K562 (cell line): Measurements from ENCODE around the gene ACOT7. TPM values are rescaled to one million over a fixed set of nuclear protein-coding genes. Genes with fewer than 3 reads are reported as not detected.

Experiments
- BRD9 ChIP-seq: fragments of 450-650 bp; IDR thresholded peaks from 2 replicates; pipeline ENCODE4 v1.6.1; 2018; ENCODE audit warnings: low read depth; ENCODE audit not compliant: partially characterized antibody
- BRF1 ChIP-seq: IDR thresholded peaks from 3 replicates; pipeline ENCODE4 v1.6.1; 2011; ENCODE audit warnings: borderline replicate concordance, mild to moderate bottlenecking; ENCODE audit not compliant: insufficient read length; ENCODE audit errors: extremely low read depth
- EHMT2 ChIP-seq: fragments of 450-650 bp; IDR thresholded peaks from 2 replicates; pipeline ENCODE4 v1.6.1; 2018; ENCODE audit warnings: antibody characterized with exemption
- ETV5 ChIP-seq: sonication (generic); formaldehyde crosslinking; IDR thresholded peaks from 2 replicates; pipeline ENCODE4 v1.4.0; 2020; ENCODE audit warnings: low read depth, mild to moderate bottlenecking, missing genetic modification reagents
- KDM2B ChIP-seq: fragments of 250-450 bp; sonication (Bioruptor Pico); IDR thresholded peaks from 2 replicates; pipeline ENCODE4 v1.8.0; 2021; ENCODE audit warnings: mild to moderate bottlenecking, moderate library complexity
- KDM4B ChIP-seq, 2 experiments: fragments of 450-650 bp in 1 of 2; sonication (generic) in 1 of 2; IDR thresholded peaks; 2 replicates each; pipeline ENCODE4 v1.6.1; 2016 to 2017; ENCODE audit warnings: borderline replicate concordance in 2 of 2, antibody characterized with exemption in 1 of 2, low read depth in 1 of 2, mild to moderate bottlenecking in 1 of 2
- NR2C1 ChIP-seq, 2 experiments: fragments of 450-650 bp; IDR thresholded peaks; 2 replicates each; pipeline ENCODE4 v1.6.1; 2017; ENCODE audit warnings: mild to moderate bottlenecking in 2 of 2, antibody characterized with exemption in 1 of 2, inconsistent platforms in 1 of 2, missing compliant biosample characterization in 1 of 2, missing genetic modification characterization in 1 of 2
- SMARCB1 ChIP-seq: IDR thresholded peaks from 2 replicates; pipeline ENCODE4 v1.6.1; 2011; ENCODE audit warnings: improper control_type of control experiment, low read depth; ENCODE audit not compliant: insufficient read length
- ZFPM2 ChIP-seq: fragments of 250-450 bp; sonication (Bioruptor Pico); IDR thresholded peaks from 2 replicates; pipeline ENCODE4 v1.5.1; 2022; ENCODE audit warnings: mild to moderate bottlenecking
- ZNF431 ChIP-seq: sonication (generic); formaldehyde crosslinking; IDR thresholded peaks from 2 replicates; pipeline ENCODE4 v1.8.0; 2022; ENCODE audit warnings: mild to moderate bottlenecking, missing genetic modification reagents
- ZNF76 ChIP-seq: fragments of 250-450 bp; sonication (Bioruptor Pico); IDR thresholded peaks from 2 replicates; pipeline ENCODE4 v1.4.0; 2020; ENCODE audit warnings: mild to moderate bottlenecking, moderate library complexity, borderline replicate concordance
- ZNF766 ChIP-seq: fragments of 200-800 bp; sonication (Bioruptor generic); conservative IDR thresholded peaks from 2 replicates; pipeline ENCODE4 v1.6.1; 2016; ENCODE audit warnings: missing genetic modification characterization, missing compliant biosample characterization
- polyA plus RNA-seq, 8 experiments: library from polyadenylated mRNA; depleted of rRNA in 4 of 8; stranded (reverse) in 5 of 8; unstranded in 3 of 8; fragments of >200 nt; fragmentation: Nextera tagmentation in 2 of 8; fragmentation: Illumina TruSeq in 1 of 8; extraction: Ambion mirVana in 2 of 8; extraction: Trizol in 1 of 8; gene quantifications; 2 replicates each; pipeline versions ENCODE4 v1.2.1 to v1.2.3, GENCODE V29; 2011 to 2014; ENCODE audit warnings: inconsistent platforms in 1 of 8, missing spikeins in 1 of 8
- total RNA-seq, 7 experiments: library from RNA; depleted of rRNA in 6 of 7; stranded (reverse); fragments of >200 nt in 6 of 7; fragmentation: Illumina TruSeq in 2 of 7; extraction: Trizol in 2 of 7; gene quantifications; 2 replicates each; pipeline versions ENCODE4 v1.2.1 to v1.2.3, GENCODE V29; 2011 to 2021; ENCODE audit warnings: low replicate concordance in 1 of 7
- TF ChIP-seq, protein P1 (sequence below): fragments of 450-650 bp; conservative IDR thresholded peaks from 2 replicates; pipeline ENCODE4 v1.6.1; 2016; ENCODE audit warnings: missing genetic modification characterization, low read depth, mild to moderate bottlenecking, missing compliant biosample characterization, moderate library complexity
- TF ChIP-seq, protein P2 (sequence below): IDR thresholded peaks from 3 replicates; pipeline ENCODE4 v1.6.1; 2011; ENCODE audit warnings: borderline replicate concordance, mild to moderate bottlenecking; ENCODE audit not compliant: insufficient read length, insufficient read depth
- TF ChIP-seq, protein P3 (sequence below): fragments of 200-800 bp; sonication (Bioruptor generic); IDR thresholded peaks from 2 replicates; pipeline ENCODE4 v1.6.1; 2016; ENCODE audit warnings: missing genetic modification characterization, missing compliant biosample characterization
- TF ChIP-seq, protein P4 (sequence below): sonication (generic); formaldehyde crosslinking; IDR thresholded peaks from 2 replicates; pipeline ENCODE4 v1.8.1; 2023; ENCODE audit warnings: mild to moderate bottlenecking, missing genetic modification reagents

ACOT7 gene
- total and polyA plus RNA-seq, 9 of the 15 experiments (the other 6 are each of a cell fraction or from before 2014, with no cell fraction given) = 7.0 to 92.6 (median 37.2) TPM

DNA sequence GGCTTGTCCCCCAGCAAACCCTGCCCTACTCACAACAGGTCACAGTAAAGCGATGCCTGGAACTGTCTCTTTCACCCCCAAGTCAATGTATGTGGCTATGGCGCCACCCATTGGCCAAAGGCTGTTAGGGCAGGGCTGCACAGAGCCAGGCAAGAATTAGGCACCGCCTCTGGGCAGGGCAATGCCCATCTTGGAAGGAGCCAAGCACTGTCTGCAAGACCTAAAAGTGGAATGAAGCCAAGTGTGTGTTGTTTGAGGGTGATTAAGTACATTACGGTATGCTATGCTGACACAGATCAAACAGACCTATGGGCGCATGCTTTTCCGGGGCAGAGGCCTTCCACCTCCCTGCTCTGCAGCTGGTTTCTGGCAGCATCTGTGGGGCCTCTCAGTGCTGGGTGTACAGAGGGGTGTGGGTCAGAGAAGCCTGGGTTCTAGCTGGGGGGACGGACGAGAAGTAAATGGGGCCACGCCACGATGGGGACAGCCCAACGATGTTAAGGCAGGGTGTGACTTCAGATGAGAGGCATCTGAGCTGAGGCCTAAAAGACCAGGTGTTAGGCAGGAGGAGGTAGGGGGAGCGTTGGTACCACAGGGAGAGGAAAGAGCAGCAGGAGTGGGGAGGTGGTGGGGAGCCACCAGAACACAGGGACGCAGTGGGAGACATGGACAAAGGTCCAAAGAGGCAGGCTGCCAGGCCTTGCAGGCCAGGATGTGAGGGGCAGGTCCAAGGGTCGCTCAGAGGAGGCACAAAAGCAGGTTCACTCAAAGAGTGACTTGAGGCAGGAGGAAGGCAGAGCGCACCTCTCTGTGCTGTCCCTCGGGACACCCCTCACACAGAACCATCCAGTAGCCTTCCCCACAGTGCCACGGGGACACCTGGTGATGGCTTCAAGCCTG is 49.8 kb downstream of the ACOT7 start (continued):
- TF ChIP-seq ETV5 (CRISPR knock-in tag) (no peak), KDM4B (IDR thresholded peaks at IDR 0.05; ENCODE audit: borderline replicate concordance in 2 of 2, low read depth in 1 of 2) (no peak), BRF1 (no peak), SMARCB1 (no peak), NR2C1 (IDR thresholded peaks at IDR 0.05) (no peak), NR2C1 (tag; IDR thresholded peaks at IDR 0.05) (no peak), ZNF76 (CRISPR knock-in tag) (no peak), ZNF431 (CRISPR knock-in tag) (no peak), BRD9 (no peak), ZNF766 (no peak), ZFPM2 (no peak), EHMT2 (no peak), KDM2B (no peak)
- TF ChIP-seq, protein P1, sequence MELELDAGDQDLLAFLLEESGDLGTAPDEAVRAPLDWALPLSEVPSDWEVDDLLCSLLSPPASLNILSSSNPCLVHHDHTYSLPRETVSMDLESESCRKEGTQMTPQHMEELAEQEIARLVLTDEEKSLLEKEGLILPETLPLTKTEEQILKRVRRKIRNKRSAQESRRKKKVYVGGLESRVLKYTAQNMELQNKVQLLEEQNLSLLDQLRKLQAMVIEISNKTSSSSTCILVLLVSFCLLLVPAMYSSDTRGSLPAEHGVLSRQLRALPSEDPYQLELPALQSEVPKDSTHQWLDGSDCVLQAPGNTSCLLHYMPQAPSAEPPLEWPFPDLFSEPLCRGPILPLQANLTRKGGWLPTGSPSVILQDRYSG = no peak
- TF ChIP-seq, protein P2, sequence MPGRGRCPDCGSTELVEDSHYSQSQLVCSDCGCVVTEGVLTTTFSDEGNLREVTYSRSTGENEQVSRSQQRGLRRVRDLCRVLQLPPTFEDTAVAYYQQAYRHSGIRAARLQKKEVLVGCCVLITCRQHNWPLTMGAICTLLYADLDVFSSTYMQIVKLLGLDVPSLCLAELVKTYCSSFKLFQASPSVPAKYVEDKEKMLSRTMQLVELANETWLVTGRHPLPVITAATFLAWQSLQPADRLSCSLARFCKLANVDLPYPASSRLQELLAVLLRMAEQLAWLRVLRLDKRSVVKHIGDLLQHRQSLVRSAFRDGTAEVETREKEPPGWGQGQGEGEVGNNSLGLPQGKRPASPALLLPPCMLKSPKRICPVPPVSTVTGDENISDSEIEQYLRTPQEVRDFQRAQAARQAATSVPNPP = no peak
- TF ChIP-seq, protein P3, sequence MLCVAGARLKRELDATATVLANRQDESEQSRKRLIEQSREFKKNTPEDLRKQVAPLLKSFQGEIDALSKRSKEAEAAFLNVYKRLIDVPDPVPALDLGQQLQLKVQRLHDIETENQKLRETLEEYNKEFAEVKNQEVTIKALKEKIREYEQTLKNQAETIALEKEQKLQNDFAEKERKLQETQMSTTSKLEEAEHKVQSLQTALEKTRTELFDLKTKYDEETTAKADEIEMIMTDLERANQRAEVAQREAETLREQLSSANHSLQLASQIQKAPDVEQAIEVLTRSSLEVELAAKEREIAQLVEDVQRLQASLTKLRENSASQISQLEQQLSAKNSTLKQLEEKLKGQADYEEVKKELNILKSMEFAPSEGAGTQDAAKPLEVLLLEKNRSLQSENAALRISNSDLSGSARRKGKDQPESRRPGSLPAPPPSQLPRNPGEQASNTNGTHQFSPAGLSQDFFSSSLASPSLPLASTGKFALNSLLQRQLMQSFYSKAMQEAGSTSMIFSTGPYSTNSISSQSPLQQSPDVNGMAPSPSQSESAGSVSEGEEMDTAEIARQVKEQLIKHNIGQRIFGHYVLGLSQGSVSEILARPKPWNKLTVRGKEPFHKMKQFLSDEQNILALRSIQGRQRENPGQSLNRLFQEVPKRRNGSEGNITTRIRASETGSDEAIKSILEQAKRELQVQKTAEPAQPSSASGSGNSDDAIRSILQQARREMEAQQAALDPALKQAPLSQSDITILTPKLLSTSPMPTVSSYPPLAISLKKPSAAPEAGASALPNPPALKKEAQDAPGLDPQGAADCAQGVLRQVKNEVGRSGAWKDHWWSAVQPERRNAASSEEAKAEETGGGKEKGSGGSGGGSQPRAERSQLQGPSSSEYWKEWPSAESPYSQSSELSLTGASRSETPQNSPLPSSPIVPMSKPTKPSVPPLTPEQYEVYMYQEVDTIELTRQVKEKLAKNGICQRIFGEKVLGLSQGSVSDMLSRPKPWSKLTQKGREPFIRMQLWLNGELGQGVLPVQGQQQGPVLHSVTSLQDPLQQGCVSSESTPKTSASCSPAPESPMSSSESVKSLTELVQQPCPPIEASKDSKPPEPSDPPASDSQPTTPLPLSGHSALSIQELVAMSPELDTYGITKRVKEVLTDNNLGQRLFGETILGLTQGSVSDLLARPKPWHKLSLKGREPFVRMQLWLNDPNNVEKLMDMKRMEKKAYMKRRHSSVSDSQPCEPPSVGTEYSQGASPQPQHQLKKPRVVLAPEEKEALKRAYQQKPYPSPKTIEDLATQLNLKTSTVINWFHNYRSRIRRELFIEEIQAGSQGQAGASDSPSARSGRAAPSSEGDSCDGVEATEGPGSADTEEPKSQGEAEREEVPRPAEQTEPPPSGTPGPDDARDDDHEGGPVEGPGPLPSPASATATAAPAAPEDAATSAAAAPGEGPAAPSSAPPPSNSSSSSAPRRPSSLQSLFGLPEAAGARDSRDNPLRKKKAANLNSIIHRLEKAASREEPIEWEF (CRISPR knock-in tag) = no peak
- TF ChIP-seq, protein P4, sequence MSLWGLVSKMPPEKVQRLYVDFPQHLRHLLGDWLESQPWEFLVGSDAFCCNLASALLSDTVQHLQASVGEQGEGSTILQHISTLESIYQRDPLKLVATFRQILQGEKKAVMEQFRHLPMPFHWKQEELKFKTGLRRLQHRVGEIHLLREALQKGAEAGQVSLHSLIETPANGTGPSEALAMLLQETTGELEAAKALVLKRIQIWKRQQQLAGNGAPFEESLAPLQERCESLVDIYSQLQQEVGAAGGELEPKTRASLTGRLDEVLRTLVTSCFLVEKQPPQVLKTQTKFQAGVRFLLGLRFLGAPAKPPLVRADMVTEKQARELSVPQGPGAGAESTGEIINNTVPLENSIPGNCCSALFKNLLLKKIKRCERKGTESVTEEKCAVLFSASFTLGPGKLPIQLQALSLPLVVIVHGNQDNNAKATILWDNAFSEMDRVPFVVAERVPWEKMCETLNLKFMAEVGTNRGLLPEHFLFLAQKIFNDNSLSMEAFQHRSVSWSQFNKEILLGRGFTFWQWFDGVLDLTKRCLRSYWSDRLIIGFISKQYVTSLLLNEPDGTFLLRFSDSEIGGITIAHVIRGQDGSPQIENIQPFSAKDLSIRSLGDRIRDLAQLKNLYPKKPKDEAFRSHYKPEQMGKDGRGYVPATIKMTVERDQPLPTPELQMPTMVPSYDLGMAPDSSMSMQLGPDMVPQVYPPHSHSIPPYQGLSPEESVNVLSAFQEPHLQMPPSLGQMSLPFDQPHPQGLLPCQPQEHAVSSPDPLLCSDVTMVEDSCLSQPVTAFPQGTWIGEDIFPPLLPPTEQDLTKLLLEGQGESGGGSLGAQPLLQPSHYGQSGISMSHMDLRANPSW = no peak
